Measurements from ENCODE around the gene WRAP53. TPM values are rescaled to one million over a fixed set of nuclear protein-coding genes. Genes with fewer than 3 reads are reported as not detected.

The WRAP53 gene
- total RNA-seq, 4 donors from 2014 or later: 3.7 to 33.0 (median 6.0) TPM

GRCh38 chr17:7715936-7716886 lies 27.9 kb downstream of the WRAP53 start:
- no peak for DNase-seq
- intact Hi-C loops (cut with DNase I; ENCODE audit: low total_unique reads) (no loop called here), in situ Hi-C loops (cut with MboI; ENCODE audit: low pct_ligation_motif_present in 1 of 4, low pct_unique_long_range_greater_than_20kb in 1 of 4, low sequenced_read_pairs in 3 of 4) (no loop called here)
- Histone ChIP-seq H3K4me1 (peaks cover 9 to 23% (median 18%) of the 10 kb centered on the region in 4 donors), H3K27me3 (peaks cover 66% of the 10 kb centered on the region), H3K9me3 (no peaks in the 10 kb centered on the region), H3K27ac (peak overlapping the region in 3 of 4 donors; percentile 8 to 68 (median 44)), H3K36me3 (no peaks in the 10 kb centered on the region), H3K4me3 (peak overlapping the region; percentile 33 to 46 (median 42))
- 18 to 28% methylated on average over 6 to 20 of the region's 20 CpGs for WGBS, 2 donors (ENCODE audit: low coverage in 1 of 2)
- TF ChIP-seq POLR2A (IDR thresholded peaks at IDR 0.05): no peak
- no peak for TF ChIP-seq CTCF (IDR thresholded peaks at IDR 0.05)
- TF ChIP-seq EP300 (IDR thresholded peaks at IDR 0.05; ENCODE audit: low read depth): no peak
- no peak for TF ChIP-seq POLR2AphosphoS5 (IDR thresholded peaks at IDR 0.05)

- in situ Hi-C loops (cut with MboI; ENCODE audit: low pct_ligation_motif_present in 1 of 4, low pct_unique_long_range_greater_than_20kb in 1 of 4, low sequenced_read_pairs in 3 of 4): no loop called here
- 0 to 1% methylated on average over 7 to 57 of the region's 64 CpGs for WGBS, 2 donors (ENCODE audit: low coverage in 1 of 2)
- H3K4me3 ChIP-seq: peak within 1 kb of the TSS; percentile 33 to 46 (median 42)
- no peaks in the 10 kb centered on the region for H3K9me3 ChIP-seq
- H3K27me3 ChIP-seq: peaks cover 60% of the 10 kb centered on the region
- TF ChIP-seq POLR2AphosphoS5 (IDR thresholded peaks at IDR 0.05) (no peak), CTCF (IDR thresholded peaks at IDR 0.05) (peak; percentile 17 to 39 (median 33))
- peak within 1 kb of the TSS; percentile 8 to 68 (median 35) for H3K27ac ChIP-seq
- no peaks in the 10 kb centered on the region for H3K36me3 ChIP-seq
- peaks cover 9 to 23% (median 18%) of the 10 kb centered on the region in 4 donors for H3K4me1 ChIP-seq
- DNase-seq: peak; percentile 78
- intact Hi-C loops (cut with DNase I; ENCODE audit: low total_unique reads): no loop called here
Observed at GRCh38 chr17:7716901-7717755, 28.9 kb downstream of the WRAP53 start, which contains the start of gene DNAH2. TSS of gene DNAH2 (plus strand) at chr17:7717744. CDS start at chr17:7719735, 1,991 bp downstream.

- Histone ChIP-seq H3K4me3 (peak overlapping the region; percentile 33 to 46 (median 42)), H3K27ac (peak overlapping the region in 3 of 4 donors; percentile 8 to 68 (median 44)), H3K36me3 (no peaks in the 10 kb centered on the region), H3K4me1 (peaks cover 9 to 23% (median 18%) of the 10 kb centered on the region in 4 donors), H3K9me3 (no peaks in the 10 kb centered on the region), H3K27me3 (peaks cover 59% of the 10 kb centered on the region)
- TF ChIP-seq EP300 (IDR thresholded peaks at IDR 0.05; ENCODE audit: low read depth) (no peak), CTCF (IDR thresholded peaks at IDR 0.05) (no peak), POLR2AphosphoS5 (IDR thresholded peaks at IDR 0.05) (no peak), POLR2A (IDR thresholded peaks at IDR 0.05) (no peak)
- WGBS, 2 donors (ENCODE audit: low coverage in 1 of 2): 0 to 4% methylated on average over 1 to 16 of the region's 16 CpGs
- intact Hi-C loops (cut with DNase I; ENCODE audit: low total_unique reads): no loop called here
- in situ Hi-C loops (cut with MboI; ENCODE audit: low pct_ligation_motif_present in 1 of 4, low pct_unique_long_range_greater_than_20kb in 1 of 4, low sequenced_read_pairs in 3 of 4): no loop called here
- DNase-seq: no peak
Observed at GRCh38 chr17:7717756-7718350, 29.6 kb downstream of the WRAP53 start.

Data from transverse colon (tissue), 4 donors.